ENCODE measurements around the gene NGFR.
"Not testable (repeated sequence)": the region's sequence is repeated elsewhere in the genome, so short reads cannot be mapped to it uniquely, and the experiment has no call there.

Gene NGFR

GRCh38 chr17:49545007-49545660, 50.0 kb downstream of the NGFR start:
- DNase-seq (ENCODE audit: low read depth in 3 of 3, low spot score in 1 of 3) = no peak

- no peak for DNase-seq (ENCODE audit: low read depth in 3 of 3, low spot score in 1 of 3)
Observed at GRCh38 chr17:49545806-49546545, 50.9 kb downstream of the NGFR start.

GRCh38 chr17:49546546-49547535, 51.7 kb downstream of the NGFR start:
- DNase-seq (ENCODE audit: low read depth in 3 of 3, low spot score in 1 of 3) = no peak

- DNase-seq (ENCODE audit: low read depth in 3 of 3, low spot score in 1 of 3) = no peak
Observed at GRCh38 chr17:49547566-49547965, 52.5 kb downstream of the NGFR start.

- no peak for DNase-seq (ENCODE audit: low read depth in 3 of 3, low spot score in 1 of 3)
Observed at GRCh38 chr17:49548051-49548505, 53.0 kb downstream of the NGFR start.

GRCh38 chr17:49548506-49549310, 53.6 kb downstream of the NGFR start:
- no peak for DNase-seq (ENCODE audit: low read depth in 3 of 3, low spot score in 1 of 3)

- no peak for DNase-seq (ENCODE audit: low read depth in 3 of 3, low spot score in 1 of 3)
Observed at GRCh38 chr17:49549311-49549605, 54.2 kb downstream of the NGFR start.

GRCh38 chr17:49549691-49550678, 54.9 kb downstream of the NGFR start:
- no peak for DNase-seq (ENCODE audit: low read depth in 3 of 3, low spot score in 1 of 3)

- not testable (repeated sequence) for DNase-seq (ENCODE audit: low read depth in 3 of 3, low spot score in 1 of 3)
Observed at GRCh38 chr17:49550764-49551163, 55.7 kb downstream of the NGFR start.

GRCh38 chr17:49551221-49552069, 56.4 kb downstream of the NGFR start:
- no peak for DNase-seq (ENCODE audit: low read depth in 3 of 3, low spot score in 1 of 3)

- DNase-seq (ENCODE audit: low read depth in 3 of 3, low spot score in 1 of 3) = no peak
Observed at GRCh38 chr17:49552070-49552751, 57.1 kb downstream of the NGFR start.

- no peak for DNase-seq (ENCODE audit: low read depth in 3 of 3, low spot score in 1 of 3)
Observed at GRCh38 chr17:49553676-49554335, 58.7 kb downstream of the NGFR start.

GRCh38 chr17:49554694-49555494, 59.8 kb downstream of the NGFR start:
- DNase-seq (ENCODE audit: low read depth in 3 of 3, low spot score in 1 of 3) = no peak

GRCh38 chr17:49555495-49556222, 60.6 kb downstream of the NGFR start:
- no peak for DNase-seq (ENCODE audit: low read depth in 3 of 3, low spot score in 1 of 3)

GRCh38 chr17:49556223-49556943, 61.3 kb downstream of the NGFR start:
- peak; percentile 40 to 83 (median 61) for DNase-seq (ENCODE audit: low read depth in 3 of 3, low spot score in 1 of 3)
